H1 (cell line): ENCODE results near the gene NAA50. TPM values are rescaled to one million over a fixed set of nuclear protein-coding genes. Genes with fewer than 3 reads are reported as not detected.

Source experiments
- SP1 ChIP-seq: IDR thresholded peaks from 2 replicates; pipeline ENCODE4 v1.6.1; 2011; ENCODE audit warnings: low read depth, low read length
- polyA plus RNA-seq, 7 experiments: library from polyadenylated mRNA; depleted of rRNA in 3 of 7; stranded (reverse) in 5 of 7; unstranded in 2 of 7; fragments of >200 nt in 5 of 7; fragments of 200-250 nt in 2 of 7; gene quantifications; 1 replicate in 5 of 7; 2 replicates in 1 of 7; 4 replicates in 1 of 7; pipeline versions ENCODE4 v1.2.1 to v1.2.3, GENCODE V29; 2011 to 2013; ENCODE audit warnings: missing spikeins in 2 of 7, mixed read lengths in 2 of 7
- total RNA-seq: library from RNA; stranded (reverse); fragmentation: NEBNext Ultra II Directional; extraction: Animal tissue kit (Norgen Biotek cat#: 25700); gene quantifications from 2 replicates; pipeline ENCODE4 v1.2.1, GENCODE V29; 2021
- TF ChIP-seq, protein P1 (sequence below): fragments of 300-600 bp; sonication (generic); IDR thresholded peaks from 2 replicates; pipeline ENCODE4 v1.7.1; 2012; ENCODE audit warnings: low read length, moderate library complexity, mild to moderate bottlenecking, inconsistent platforms; ENCODE audit not compliant: insufficient replicate concordance

NAA50 gene
- total and polyA plus RNA-seq, 2 of the 8 experiments (the other 6 are each of a cell fraction or from before 2014, with no cell fraction given), result 46.6 to 231 TPM

- TF ChIP-seq, protein P1, sequence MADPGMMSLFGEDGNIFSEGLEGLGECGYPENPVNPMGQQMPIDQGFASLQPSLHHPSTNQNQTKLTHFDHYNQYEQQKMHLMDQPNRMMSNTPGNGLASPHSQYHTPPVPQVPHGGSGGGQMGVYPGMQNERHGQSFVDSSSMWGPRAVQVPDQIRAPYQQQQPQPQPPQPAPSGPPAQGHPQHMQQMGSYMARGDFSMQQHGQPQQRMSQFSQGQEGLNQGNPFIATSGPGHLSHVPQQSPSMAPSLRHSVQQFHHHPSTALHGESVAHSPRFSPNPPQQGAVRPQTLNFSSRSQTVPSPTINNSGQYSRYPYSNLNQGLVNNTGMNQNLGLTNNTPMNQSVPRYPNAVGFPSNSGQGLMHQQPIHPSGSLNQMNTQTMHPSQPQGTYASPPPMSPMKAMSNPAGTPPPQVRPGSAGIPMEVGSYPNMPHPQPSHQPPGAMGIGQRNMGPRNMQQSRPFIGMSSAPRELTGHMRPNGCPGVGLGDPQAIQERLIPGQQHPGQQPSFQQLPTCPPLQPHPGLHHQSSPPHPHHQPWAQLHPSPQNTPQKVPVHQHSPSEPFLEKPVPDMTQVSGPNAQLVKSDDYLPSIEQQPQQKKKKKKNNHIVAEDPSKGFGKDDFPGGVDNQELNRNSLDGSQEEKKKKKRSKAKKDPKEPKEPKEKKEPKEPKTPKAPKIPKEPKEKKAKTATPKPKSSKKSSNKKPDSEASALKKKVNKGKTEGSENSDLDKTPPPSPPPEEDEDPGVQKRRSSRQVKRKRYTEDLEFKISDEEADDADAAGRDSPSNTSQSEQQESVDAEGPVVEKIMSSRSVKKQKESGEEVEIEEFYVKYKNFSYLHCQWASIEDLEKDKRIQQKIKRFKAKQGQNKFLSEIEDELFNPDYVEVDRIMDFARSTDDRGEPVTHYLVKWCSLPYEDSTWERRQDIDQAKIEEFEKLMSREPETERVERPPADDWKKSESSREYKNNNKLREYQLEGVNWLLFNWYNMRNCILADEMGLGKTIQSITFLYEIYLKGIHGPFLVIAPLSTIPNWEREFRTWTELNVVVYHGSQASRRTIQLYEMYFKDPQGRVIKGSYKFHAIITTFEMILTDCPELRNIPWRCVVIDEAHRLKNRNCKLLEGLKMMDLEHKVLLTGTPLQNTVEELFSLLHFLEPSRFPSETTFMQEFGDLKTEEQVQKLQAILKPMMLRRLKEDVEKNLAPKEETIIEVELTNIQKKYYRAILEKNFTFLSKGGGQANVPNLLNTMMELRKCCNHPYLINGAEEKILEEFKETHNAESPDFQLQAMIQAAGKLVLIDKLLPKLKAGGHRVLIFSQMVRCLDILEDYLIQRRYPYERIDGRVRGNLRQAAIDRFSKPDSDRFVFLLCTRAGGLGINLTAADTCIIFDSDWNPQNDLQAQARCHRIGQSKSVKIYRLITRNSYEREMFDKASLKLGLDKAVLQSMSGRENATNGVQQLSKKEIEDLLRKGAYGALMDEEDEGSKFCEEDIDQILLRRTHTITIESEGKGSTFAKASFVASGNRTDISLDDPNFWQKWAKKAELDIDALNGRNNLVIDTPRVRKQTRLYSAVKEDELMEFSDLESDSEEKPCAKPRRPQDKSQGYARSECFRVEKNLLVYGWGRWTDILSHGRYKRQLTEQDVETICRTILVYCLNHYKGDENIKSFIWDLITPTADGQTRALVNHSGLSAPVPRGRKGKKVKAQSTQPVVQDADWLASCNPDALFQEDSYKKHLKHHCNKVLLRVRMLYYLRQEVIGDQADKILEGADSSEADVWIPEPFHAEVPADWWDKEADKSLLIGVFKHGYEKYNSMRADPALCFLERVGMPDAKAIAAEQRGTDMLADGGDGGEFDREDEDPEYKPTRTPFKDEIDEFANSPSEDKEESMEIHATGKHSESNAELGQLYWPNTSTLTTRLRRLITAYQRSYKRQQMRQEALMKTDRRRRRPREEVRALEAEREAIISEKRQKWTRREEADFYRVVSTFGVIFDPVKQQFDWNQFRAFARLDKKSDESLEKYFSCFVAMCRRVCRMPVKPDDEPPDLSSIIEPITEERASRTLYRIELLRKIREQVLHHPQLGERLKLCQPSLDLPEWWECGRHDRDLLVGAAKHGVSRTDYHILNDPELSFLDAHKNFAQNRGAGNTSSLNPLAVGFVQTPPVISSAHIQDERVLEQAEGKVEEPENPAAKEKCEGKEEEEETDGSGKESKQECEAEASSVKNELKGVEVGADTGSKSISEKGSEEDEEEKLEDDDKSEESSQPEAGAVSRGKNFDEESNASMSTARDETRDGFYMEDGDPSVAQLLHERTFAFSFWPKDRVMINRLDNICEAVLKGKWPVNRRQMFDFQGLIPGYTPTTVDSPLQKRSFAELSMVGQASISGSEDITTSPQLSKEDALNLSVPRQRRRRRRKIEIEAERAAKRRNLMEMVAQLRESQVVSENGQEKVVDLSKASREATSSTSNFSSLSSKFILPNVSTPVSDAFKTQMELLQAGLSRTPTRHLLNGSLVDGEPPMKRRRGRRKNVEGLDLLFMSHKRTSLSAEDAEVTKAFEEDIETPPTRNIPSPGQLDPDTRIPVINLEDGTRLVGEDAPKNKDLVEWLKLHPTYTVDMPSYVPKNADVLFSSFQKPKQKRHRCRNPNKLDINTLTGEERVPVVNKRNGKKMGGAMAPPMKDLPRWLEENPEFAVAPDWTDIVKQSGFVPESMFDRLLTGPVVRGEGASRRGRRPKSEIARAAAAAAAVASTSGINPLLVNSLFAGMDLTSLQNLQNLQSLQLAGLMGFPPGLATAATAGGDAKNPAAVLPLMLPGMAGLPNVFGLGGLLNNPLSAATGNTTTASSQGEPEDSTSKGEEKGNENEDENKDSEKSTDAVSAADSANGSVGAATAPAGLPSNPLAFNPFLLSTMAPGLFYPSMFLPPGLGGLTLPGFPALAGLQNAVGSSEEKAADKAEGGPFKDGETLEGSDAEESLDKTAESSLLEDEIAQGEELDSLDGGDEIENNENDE, result no peak
- TF ChIP-seq SP1, result peak; percentile 74
Observed at GRCh38 chr3:113746548-113747282, 666 bp upstream of the NAA50 start, which contains the start of gene ATP6V1A (continued).
